GM19043 (cell line): Measurements from ENCODE around the gene NLRP9.

Source experiments
- ATAC-seq: cut with Tn5 transposase; IDR thresholded peaks from one replicate; pipeline ENCODE4 v1.9.1; 2021; ENCODE audit warnings: low read depth; ENCODE audit not compliant: unreplicated experiment

Gene NLRP9

GRCh38 chr19:55675661-55676354 lies 62.4 kb downstream of the NLRP9 start:
- no peak for ATAC-seq

DNA sequence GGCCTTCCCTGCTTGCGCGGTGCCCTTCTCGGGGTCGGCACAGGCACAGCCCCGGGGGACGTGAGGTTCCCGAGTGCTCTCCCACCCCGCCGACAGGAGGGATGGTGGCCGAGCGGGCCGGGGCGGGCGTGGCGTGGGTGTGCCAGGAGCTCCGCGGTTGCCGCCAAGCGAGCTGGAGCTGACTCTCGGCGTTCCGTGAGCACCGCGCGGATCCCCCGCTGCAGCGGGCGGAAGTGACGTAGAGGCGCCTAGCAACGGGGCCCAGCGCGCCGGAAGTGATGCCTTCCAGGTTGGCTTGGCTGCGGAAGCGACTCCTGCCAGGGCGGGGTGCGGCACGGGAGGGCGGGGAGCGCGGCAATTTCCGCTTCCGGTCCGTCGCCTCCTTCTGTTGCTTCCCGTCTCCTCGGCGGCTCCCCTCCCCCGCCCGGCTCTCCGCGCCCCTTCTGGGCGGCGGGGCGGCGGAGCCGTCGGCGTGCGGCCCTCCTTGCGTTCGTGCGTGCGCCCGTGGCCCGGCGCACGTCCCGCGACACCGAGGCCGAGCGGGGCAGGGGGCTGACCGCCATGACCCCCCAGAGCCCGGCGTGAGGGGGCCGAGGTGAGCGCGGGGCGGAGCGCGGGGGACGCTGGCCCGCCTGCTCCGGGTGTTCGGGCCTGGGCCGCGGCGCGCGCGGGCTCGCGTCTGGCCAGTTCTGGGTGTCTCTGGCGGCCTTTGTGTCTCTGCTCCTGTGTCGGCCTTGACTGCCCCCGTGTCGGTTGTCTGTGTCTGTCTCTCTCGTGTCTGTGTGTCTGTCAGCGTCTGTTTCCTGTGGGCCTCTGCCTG lies 63.2 kb downstream of the NLRP9 start, which contains the start of gene EPN1:
EPN1 (plus strand) TSS at position 386 of the 820 bp plus-strand sequence. CDS start 3,402 bp downstream, outside the sequence.
- ATAC-seq: peak; percentile 56

- no peak for ATAC-seq
Observed at GRCh38 chr19:55674459-55674840, 63.8 kb downstream of the NLRP9 start.

DNA sequence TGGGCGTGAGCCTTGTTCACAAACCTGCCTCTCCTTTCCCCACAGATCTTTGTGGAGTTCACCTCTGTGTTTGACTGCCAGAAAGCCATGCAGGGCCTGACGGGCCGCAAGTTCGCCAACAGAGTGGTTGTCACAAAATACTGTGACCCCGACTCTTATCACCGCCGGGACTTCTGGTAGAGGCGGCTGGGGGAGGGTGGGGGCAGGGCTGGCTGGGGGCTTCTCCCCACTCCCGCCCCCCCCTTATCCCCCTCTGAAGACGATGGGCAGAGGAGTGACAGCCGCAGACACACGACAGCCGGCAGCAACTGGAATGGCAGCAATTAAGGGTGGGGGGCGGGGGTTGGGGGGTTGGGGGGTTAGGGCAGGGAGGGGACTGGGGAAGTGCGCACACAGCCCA lies 64.3 kb downstream of the NLRP9 start:
- no peak for ATAC-seq

- no peak for ATAC-seq
Observed at GRCh38 chr19:55673465-55673864, 64.7 kb downstream of the NLRP9 start.

DNA sequence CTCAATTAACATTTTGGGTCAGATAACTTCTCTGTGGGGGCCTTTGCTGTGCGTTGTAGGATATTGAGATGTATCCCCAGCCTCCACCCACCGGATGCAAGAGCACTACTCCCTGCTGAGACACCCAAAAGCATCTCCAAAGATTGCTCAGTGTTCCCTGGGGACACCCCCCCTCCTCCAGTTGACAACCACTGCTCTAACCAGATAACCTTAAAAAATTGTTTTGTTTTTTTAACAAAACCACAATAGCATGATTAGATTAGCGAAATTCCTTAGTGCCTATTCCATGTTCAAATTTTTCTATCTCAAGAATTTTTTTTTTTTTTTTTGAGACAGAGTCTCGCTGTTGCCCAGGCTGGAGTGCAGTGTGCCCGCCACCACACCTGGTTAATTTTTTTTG lies 65.8 kb downstream of the NLRP9 start:
- no peak for ATAC-seq

GRCh38 chr19:55671054-55671378 lies 67.2 kb downstream of the NLRP9 start:
- no peak for ATAC-seq

DNA sequence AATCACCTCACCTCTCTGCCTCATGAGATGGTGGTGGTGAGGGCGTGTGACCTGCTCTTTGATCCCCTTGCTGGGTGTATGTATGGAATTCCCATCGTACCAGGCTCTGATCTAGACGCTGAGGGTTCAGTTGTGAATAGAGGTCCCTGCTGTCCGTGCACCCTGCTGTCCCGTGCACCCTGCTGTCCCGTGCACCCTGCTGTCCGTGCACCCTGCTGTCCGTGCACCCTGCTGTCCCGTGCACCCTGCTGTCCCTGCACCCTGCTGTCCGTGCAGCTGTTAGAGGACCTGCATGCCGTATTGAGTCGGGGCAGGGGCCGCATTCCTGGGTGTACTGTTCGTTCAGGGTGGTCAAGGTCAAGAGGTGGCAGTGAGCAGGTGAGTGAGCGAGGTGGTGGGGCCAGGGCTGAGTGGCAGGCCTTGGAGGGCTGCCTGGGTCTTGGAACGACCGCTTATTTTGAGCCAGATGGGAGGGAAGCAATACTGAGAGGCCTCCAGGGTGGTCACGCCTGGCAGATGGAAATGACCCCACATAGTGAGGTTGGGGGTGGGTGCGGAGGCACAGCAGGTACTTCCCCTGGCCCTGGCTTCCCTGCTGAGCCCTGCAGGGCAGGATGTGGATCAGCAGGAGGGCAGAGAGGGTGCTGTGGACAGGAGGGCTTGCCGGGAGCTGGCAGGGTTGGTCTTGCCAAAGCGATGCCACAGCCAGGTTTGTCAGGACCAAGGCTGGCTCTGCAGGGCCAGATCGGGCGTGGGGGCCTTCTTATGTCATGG lies 67.7 kb downstream of the NLRP9 start:
- no peak for ATAC-seq

DNA sequence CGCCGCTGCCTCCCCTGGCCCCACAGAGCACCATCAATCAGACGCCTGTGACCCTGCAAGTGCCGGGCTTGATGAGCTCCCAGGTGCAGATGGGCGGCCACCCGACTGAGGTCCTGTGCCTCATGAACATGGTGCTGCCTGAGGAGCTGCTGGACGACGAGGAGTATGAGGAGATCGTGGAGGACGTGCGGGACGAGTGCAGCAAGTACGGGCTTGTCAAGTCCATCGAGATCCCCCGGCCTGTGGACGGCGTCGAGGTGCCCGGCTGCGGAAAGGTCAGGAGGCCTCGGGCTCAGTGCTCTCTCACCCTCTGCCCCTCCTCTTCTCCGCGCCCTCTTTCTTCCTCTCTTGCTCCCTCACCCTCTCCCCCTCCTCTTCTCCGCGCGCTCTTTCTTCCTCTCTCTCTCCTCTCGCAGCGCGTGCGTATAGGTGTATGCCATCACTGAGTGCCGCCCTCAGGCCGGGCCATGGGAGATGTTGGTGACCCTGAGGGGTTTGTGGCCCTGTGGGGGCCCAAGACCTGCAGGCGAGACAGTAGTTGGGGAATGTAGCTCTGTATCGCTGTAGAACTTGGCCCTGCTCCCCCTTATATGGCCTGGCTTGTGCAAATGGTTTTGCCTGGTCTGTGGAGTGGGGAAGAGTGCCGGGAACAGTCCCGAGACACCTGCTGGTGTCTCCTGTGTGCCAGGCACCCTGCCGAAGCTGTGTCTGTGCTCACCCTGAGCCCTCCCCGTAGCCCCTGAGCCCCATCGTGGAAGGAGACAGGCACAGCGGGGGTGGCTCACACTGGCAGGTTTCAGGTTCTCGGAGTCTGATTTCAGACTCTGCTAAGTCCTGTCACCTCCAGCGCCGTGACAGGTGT lies 68.6 kb downstream of the NLRP9 start:
- no peak for ATAC-seq

GRCh38 chr19:55668603-55669348 lies 69.4 kb downstream of the NLRP9 start:
- ATAC-seq: no peak

- ATAC-seq: no peak
Observed at GRCh38 chr19:55667958-55668357, 70.2 kb downstream of the NLRP9 start.

- ATAC-seq: no peak
Observed at GRCh38 chr19:55667511-55667910, 70.7 kb downstream of the NLRP9 start.

- ATAC-seq: no peak
Observed at GRCh38 chr19:55667006-55667381, 71.2 kb downstream of the NLRP9 start.

- ATAC-seq: no peak
Observed at GRCh38 chr19:55666343-55667005, 71.7 kb downstream of the NLRP9 start.

- no peak for ATAC-seq
Observed at GRCh38 chr19:55663846-55664536, 74.2 kb downstream of the NLRP9 start.

- ATAC-seq: no peak
Observed at GRCh38 chr19:55661826-55662225, 76.4 kb downstream of the NLRP9 start.

DNA sequence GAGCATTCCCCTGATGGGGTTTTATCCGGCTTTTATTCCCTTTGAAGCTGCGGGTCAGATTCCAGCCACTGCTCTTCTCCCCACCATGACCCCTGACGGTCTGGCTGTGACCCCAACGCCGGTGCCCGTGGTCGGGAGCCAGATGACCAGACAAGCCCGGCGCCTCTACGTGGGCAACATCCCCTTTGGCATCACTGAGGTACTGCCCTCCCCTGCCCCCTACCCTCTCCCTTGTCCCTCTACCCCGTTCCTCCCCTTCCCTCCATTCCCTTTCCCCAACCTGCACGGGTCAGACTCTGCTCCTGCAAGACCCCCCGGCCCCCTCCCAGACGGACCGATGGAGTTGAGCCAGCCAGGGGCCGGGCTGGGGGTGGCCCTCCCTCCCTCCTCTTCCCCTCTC lies 77.2 kb downstream of the NLRP9 start:
- no peak for ATAC-seq

DNA sequence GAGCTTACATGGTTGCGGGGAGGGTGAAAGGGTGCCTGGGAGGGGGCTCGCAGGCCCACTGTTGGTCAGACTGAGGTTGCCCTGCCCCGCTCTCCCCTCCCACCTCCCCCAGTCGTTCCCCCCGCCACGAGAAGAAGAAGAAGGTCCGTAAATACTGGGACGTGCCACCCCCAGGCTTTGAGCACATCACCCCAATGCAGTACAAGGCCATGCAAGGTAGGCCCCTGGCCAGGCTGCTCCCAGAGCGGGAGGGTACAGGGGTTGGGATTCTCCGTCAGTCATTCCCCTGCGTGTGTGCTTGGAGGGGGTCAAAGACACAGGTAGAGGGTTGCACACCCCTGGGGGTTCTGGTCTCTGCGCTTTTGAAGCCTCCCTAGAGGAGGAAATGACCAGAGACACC lies 77.8 kb downstream of the NLRP9 start:
- ATAC-seq: no peak

- ATAC-seq: no peak
Observed at GRCh38 chr19:55659822-55660221, 78.4 kb downstream of the NLRP9 start.
